Keratinocyte (primary cell): Measurements from ENCODE around the gene PID1. TPM values are rescaled to one million over a fixed set of nuclear protein-coding genes. Genes with fewer than 3 reads are reported as not detected.

Experiments used
- DNase-seq: peaks from one replicate; pipeline ENCODE4 v3.0.0-alpha.2; 2011; ENCODE audit warnings: low read depth, missing footprints, low spot score
- FAIRE-seq: peaks from 2 replicates; lab custom pipeline; 2011; peaks lifted over from hg19 to GRCh38; lab: Jason Lieb, UNC
- H2AFZ ChIP-seq: 2 replicates; pipeline ENCODE4 v1.6.0; 2012; ENCODE audit warnings: low read length, control low read depth, inconsistent platforms; ENCODE audit not compliant: control insufficient read depth
- H3K27ac ChIP-seq: 2 replicates; pipeline ENCODE4 v1.5.1; 2011; ENCODE audit warnings: low read length; ENCODE audit not compliant: control insufficient read depth, insufficient read depth
- H3K27me3 ChIP-seq: 3 replicates; pipeline ENCODE4 v1.6.0; 2011; ENCODE audit warnings: low read length; ENCODE audit not compliant: control insufficient read depth, insufficient read depth; ENCODE audit errors: extremely low read depth
- H3K36me3 ChIP-seq, 2 experiments: 2 replicates in 1 of 2; 3 replicates in 1 of 2; pipeline ENCODE4 v1.5.1; 2011; ENCODE audit warnings: low read length in 2 of 2, mild to moderate bottlenecking in 1 of 2; ENCODE audit not compliant: control insufficient read depth in 2 of 2, insufficient read depth in 2 of 2; ENCODE audit errors: extremely low read depth in 1 of 2
- H3K4me1 ChIP-seq: 3 replicates; pipeline ENCODE4 v1.5.1; 2011; ENCODE audit warnings: low read length; ENCODE audit not compliant: control insufficient read depth, insufficient read depth; ENCODE audit errors: extremely low read depth
- H3K4me2 ChIP-seq: 3 replicates; pipeline ENCODE4 v1.6.0; 2011; ENCODE audit warnings: low read depth, low read length; ENCODE audit not compliant: control insufficient read depth, insufficient read depth; ENCODE audit errors: extremely low read depth
- H3K4me3 ChIP-seq, 3 experiments: fragments of 200-600 bp in 1 of 3; sonication (generic) in 1 of 3; 2 replicates in 2 of 3; 3 replicates in 1 of 3; pipeline ENCODE4 v1.5.1; 2011 to 2016; ENCODE audit warnings: low read length in 3 of 3, mild to moderate bottlenecking in 3 of 3, control low read depth in 2 of 3, inconsistent platforms in 1 of 3, low read depth in 1 of 3, mixed read lengths in 1 of 3, mixed run types in 1 of 3, moderate library complexity in 1 of 3; ENCODE audit not compliant: control insufficient read depth in 2 of 3, insufficient read depth in 2 of 3; ENCODE audit errors: extremely low read depth in 1 of 3
- H3K79me2 ChIP-seq: 2 replicates; pipeline ENCODE4 v1.6.0; 2012; ENCODE audit warnings: low read length; ENCODE audit not compliant: control insufficient read depth, insufficient read depth
- H3K9ac ChIP-seq: 3 replicates; pipeline ENCODE4 v1.6.0; 2011; ENCODE audit warnings: low read length; ENCODE audit not compliant: control insufficient read depth, insufficient read depth; ENCODE audit errors: extremely low read depth
- H3K9me1 ChIP-seq: 3 replicates; pipeline ENCODE4 v1.6.0; 2011; ENCODE audit warnings: low read length; ENCODE audit not compliant: control insufficient read depth, insufficient read depth; ENCODE audit errors: extremely low read depth
- H3K9me3 ChIP-seq: 2 replicates; pipeline ENCODE4 v1.5.1; 2012; ENCODE audit warnings: low read depth, low read length; ENCODE audit not compliant: control insufficient read depth
- H4K20me1 ChIP-seq: 3 replicates; pipeline ENCODE4 v1.6.0; 2011; ENCODE audit warnings: low read length; ENCODE audit not compliant: control insufficient read depth, insufficient read depth; ENCODE audit errors: extremely low read depth
- CTCF ChIP-seq, 3 experiments: IDR thresholded peaks in 1 of 3; conservative IDR thresholded peaks in 1 of 3; optimal IDR thresholded peaks in 1 of 3; 2 replicates in 2 of 3; 3 replicates in 1 of 3; pipeline versions ENCODE3 to v1.5.1; 2011; ENCODE audit warnings: low read length in 3 of 3, mild to moderate bottlenecking in 3 of 3, moderate library complexity in 2 of 3, control low read depth in 1 of 3, inconsistent platforms in 1 of 3; ENCODE audit not compliant: insufficient read depth in 2 of 3; ENCODE audit errors: extremely low read depth in 1 of 3
- EZH2 ChIP-seq: IDR thresholded peaks from one replicate; pipeline ENCODE4 v1.6.1; 2012; ENCODE audit warnings: inconsistent platforms, mild to moderate bottlenecking, low read length, moderate library complexity
- dilution Hi-C: fragments of 300-500 bp; cut with MboI; formaldehyde crosslinking; loops from one replicate; pipeline ENCODE4 v1.7.0; 2020; ENCODE audit warnings: low sequenced_read_pairs; ENCODE audit not compliant: extremely low pct_ligation_motif_present
- polyA plus RNA-seq, 5 experiments: library from polyadenylated mRNA; depleted of rRNA in 3 of 5; stranded (reverse) in 3 of 5; stranded (forward) in 1 of 5; unstranded in 1 of 5; fragments of >200 nt; gene quantifications; 1 replicate in 1 of 5; 2 replicates in 3 of 5; 3 replicates in 1 of 5; pipeline versions ENCODE4 v1.2.1 to v1.2.3, GENCODE V29; 2011 to 2012; ENCODE audit warnings: missing spikeins in 2 of 5, low read depth in 1 of 5, low replicate concordance in 1 of 5

Gene PID1
- polyA plus RNA-seq, 1 donor (not counting 4 experiments of a cell fraction or from before 2014, with no cell fraction given): 5.4 TPM

GRCh38 chr2:229261599-229261998, 9.5 kb downstream of the PID1 start:
- Histone ChIP-seq H3K36me3 (no peaks in the 10 kb centered on the region), H3K27me3 (no peaks in the 10 kb centered on the region), H3K4me3 (no peak overlapping the region), H3K9me1 (no peaks in the 10 kb centered on the region), H3K79me2 (no peaks in the 10 kb centered on the region), H2AFZ (no peak overlapping the region), H4K20me1 (no peaks in the 10 kb centered on the region), H3K9ac (no peak overlapping the region), H3K9me3 (no peaks in the 10 kb centered on the region), H3K4me2 (no peak overlapping the region), H3K4me1 (no peaks in the 10 kb centered on the region), H3K27ac (no peak overlapping the region)
- no peak for DNase-seq
- no peak for FAIRE-seq
- TF ChIP-seq EZH2: no peak
- no peak for TF ChIP-seq CTCF (optimal IDR thresholded peaks at IDR 0.05 in 1 of 3, IDR thresholded peaks at IDR 0.05 in 1 of 3, conservative IDR thresholded peaks at IDR 0.05 in 1 of 3; ENCODE audit: extremely low read depth in 1 of 3, insufficient read depth in 2 of 3, low read length in 3 of 3)
- dilution Hi-C loops: no loop called here

- Histone ChIP-seq H4K20me1 (no peaks in the 10 kb centered on the region), H3K4me3 (no peak overlapping the region), H3K9me1 (no peaks in the 10 kb centered on the region), H3K79me2 (no peaks in the 10 kb centered on the region), H3K36me3 (no peaks in the 10 kb centered on the region), H3K9me3 (no peaks in the 10 kb centered on the region), H3K9ac (no peak overlapping the region), H2AFZ (no peak overlapping the region), H3K4me1 (no peaks in the 10 kb centered on the region), H3K27ac (no peak overlapping the region), H3K27me3 (no peaks in the 10 kb centered on the region), H3K4me2 (no peak overlapping the region)
- TF ChIP-seq EZH2: no peak
- TF ChIP-seq CTCF (optimal IDR thresholded peaks at IDR 0.05 in 1 of 3, IDR thresholded peaks at IDR 0.05 in 1 of 3, conservative IDR thresholded peaks at IDR 0.05 in 1 of 3; ENCODE audit: extremely low read depth in 1 of 3, insufficient read depth in 2 of 3, low read length in 3 of 3): no peak
- FAIRE-seq (no peak), DNase-seq (no peak)
- dilution Hi-C loops: no loop called here
Observed at GRCh38 chr2:229261076-229261475, 10.0 kb downstream of the PID1 start.
